HG02970 (cell line): ENCODE results near the gene AUP1.
A peak's percentile ranks its signal among the peaks of the same experiment; 100 is the strongest.
"Not testable (repeated sequence)": the region's sequence is repeated elsewhere in the genome, so short reads cannot be mapped to it uniquely, and the experiment has no call there.

Experiments used
- ATAC-seq: cut with Tn5 transposase; IDR thresholded peaks from one replicate; pipeline ENCODE4 v1.9.1; 2021; ENCODE audit warnings: mild to moderate bottlenecking, moderate library complexity, moderate number of reproducible peaks; ENCODE audit not compliant: unreplicated experiment, low FRiP score

The AUP1 gene, protein sequence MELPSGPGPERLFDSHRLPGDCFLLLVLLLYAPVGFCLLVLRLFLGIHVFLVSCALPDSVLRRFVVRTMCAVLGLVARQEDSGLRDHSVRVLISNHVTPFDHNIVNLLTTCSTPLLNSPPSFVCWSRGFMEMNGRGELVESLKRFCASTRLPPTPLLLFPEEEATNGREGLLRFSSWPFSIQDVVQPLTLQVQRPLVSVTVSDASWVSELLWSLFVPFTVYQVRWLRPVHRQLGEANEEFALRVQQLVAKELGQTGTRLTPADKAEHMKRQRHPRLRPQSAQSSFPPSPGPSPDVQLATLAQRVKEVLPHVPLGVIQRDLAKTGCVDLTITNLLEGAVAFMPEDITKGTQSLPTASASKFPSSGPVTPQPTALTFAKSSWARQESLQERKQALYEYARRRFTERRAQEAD

DNA sequence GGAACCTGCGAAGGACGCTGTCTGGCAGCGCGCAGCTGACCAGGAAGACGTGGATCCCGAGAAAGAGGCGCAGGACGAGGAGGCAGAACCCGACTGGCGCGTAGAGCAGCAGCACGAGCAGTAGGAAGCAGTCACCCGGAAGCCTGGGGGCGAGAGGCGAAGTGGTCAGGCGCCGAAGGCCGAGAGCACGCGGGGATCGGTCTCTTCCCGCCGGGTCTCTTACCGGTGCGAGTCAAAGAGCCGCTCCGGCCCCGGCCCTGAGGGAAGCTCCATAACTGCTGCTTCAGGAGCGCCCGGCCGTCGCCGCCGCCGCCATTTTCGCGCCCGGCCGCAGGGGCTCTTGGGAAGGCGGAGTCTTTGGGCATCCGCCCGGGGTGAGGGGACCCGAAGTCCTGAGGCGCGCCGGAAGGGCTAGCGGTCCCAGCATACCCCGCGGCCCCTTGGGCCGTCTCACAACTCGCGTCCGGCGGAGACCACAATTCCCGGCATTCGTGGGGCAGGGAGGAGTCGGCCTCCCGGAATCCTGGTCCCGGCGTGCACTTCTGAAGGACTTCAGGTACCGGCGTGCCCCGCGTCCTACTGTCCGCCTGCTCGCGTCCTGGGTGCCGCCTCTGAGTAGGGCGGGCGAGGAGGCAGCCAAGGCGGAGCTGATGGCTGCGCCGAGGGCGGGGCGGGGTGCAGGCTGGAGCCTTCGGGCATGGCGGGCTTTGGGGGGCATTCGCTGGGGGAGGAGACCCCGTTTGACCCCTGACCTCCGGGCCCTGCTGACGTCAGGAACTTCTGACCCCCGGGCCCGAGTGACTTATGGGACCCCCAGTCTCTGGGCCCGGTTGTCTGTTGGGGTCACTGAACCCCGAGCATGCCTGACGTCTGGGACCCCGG, at the start of gene AUP1, which contains the start of gene HTRA2:
Gene AUP1, minus strand, starts transcription at position 350 of the 882 bp plus-strand sequence. Its CDS starts 77 bp downstream, at position 273.
Gene HTRA2, plus strand, starts transcription at position 577 of the 882 bp plus-strand sequence. Its CDS starts 74 bp downstream, at position 651.
- peak; percentile 80 for ATAC-seq

DNA sequence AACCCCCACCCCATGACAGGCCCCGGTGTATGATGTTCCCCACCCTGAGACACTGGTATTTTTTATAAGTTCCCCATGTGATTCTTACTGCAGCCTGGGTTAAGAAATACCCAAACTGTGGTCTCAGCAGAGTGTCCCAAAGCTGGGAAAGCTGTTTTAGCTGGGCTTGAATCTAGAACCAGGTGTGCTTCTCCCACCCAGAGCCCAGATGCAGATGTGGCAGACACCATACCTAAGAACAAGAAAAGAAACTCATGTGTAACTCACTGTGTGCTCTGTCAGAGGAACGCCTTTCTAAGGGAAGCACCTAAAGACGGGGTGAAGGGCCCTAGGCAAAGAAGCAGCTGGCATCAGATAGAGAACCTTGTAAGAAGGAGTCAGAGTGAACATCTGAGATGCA, 48.9 kb upstream of the AUP1 start:
- no peak for ATAC-seq

DNA sequence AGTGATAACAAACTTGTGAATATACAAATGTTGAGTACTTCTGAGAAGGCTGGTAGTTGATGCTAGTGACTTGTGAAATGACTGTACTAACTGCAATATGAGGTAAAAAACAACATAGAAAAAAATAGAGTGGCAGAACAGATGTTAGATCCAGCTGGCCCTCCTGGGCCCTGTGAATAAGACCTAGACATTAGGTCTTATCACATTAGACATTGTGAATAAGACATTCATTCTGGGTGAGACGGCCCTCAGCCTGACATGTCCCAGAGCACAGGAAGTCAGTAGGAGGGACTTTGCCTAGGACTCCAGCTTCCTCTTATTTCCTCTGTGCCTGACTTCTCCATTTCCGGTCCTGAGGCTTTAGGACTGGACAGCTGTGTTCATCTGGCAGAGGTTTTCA, 47.9 kb upstream of the AUP1 start:
- no peak for ATAC-seq

DNA sequence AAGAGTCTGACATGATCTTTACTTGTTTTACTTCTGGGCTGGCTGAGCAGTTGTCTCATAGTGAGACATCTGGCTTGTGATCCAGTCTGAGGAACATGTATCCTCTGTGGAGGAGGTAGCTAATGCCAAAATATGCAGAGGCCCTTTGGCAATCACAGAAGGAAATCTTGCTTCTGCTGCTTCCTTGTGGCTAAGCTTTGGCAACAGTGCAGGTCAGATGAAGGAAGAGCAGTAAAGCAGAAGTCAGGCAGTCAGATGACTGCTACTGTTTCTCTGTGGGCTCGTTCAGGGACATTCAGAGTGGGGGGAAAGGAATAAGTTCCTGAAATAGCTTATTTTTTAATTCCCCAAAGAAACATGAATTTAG, 47.3 kb upstream of the AUP1 start:
- ATAC-seq = no peak

DNA sequence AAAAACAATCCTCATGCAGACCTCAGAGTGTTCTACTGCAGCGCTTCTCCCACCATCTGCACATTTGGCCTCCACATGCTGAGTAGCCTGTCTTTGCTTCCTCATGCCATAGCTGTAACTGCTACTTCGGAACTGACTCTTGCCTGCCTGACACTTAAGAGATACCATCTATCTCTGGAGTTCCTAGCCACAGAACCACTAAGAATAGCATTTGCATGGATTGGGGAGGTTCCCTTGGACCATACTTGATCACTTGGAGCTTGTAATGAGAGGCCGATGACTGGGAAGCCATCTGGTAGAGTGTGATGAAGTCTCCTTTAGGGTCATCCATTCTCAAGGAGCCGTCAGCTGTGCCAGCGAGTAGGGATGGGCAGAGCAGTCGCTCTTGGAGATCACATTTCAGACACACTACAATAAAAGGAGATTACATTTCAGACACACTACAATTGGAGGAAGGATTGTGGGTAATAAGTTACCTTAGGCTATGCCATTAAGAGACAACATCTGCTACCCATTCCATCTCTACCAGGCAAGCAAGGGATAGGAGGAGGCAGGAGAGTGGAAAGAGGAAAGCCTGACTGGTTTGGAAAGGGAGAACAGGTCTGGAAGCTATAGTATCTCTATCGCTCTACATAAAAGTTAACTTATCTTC, 46.8 kb upstream of the AUP1 start:
- ATAC-seq = no peak

DNA sequence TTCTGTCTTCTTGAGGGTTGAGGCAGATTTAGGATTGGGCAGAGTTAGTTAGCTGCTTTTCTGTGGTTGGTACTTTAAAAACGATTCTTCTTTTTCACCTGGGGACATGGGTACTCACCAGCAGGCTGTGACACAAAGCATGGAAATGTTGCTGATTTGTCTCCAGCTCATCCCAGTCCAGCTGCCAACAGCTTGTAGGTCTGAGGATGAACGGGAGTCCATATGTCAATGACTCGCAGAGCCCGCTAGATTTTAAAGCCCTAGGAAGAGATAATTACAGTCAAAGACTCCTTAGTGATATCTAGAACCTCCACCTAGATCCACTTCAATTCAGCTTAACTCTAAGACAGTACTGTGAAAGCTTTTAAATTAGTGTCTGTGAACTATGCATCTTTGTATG, 45.8 kb upstream of the AUP1 start:
- no peak for ATAC-seq

DNA sequence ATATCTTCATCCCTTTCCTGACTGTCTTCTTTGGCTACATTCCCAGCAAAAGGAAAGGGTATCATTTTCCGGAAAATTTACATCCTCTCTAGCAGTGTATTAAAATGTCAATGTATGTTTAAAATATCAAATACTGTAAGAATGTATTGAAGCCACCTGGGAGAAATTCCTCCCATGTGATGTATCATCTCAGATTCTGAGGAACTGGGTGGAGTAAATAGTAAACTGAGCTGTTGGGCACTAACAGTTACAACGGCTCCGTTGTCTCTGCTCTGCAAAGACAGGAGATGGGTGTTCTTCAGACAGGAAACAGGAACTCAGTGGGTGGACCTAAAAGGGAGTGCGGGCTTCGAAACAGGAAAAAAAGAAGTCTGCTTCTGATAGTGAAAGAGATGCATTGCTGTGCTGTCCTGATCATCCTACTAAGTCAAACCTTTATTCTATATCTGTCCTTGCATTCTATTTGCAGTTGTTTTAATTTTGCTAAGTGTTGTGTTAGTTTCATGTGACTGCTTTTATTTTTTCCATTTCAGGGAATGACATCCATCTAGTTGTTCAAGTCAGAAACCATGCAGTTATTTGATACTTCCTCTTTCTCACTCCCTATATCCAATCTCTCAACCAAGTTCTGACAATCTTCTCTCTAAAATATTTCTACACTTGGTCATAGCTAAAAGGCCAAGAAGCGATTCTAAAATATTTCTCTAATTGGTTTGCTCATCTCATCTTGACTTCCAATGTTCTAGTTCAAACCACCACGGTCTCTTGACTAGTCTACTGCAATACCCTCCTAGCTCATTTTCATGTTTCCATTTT, 44.4 kb upstream of the AUP1 start:
- no peak for ATAC-seq

DNA sequence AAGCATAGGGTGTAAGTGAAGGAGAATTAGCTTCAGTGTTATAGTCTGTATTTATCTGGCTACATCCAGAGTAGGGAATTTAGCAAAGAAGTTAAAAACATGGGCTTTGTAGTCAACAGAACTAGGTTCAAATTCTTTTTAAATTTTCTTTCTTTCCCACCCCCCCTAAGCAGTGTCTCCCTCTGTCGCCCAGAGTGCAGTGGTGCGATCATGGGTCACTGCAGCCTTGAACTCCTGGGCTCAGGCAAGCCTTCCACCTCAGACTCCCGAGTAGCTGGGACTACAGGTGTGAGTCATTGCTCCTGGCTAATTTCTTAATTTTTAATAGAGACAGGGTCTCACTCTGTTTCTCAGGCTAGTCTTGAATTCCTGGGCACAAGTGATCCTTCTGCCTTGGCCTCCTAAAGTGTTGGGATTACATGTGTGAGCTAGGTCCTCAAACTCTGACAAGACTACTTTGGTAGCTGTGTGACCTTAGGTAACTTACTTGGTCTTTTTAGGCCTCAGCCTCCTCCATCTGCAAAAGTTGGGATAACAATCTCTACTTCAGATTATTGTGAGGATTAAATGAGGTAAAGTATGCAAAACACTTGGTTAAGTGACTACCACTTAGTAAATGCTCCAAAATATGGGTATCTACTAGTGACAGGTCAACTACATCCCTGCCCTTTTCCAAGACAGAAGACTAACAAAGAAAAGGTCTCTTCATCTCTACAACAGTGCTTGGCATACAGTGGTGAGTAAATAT, 42.8 kb upstream of the AUP1 start:
- ATAC-seq = no peak

DNA sequence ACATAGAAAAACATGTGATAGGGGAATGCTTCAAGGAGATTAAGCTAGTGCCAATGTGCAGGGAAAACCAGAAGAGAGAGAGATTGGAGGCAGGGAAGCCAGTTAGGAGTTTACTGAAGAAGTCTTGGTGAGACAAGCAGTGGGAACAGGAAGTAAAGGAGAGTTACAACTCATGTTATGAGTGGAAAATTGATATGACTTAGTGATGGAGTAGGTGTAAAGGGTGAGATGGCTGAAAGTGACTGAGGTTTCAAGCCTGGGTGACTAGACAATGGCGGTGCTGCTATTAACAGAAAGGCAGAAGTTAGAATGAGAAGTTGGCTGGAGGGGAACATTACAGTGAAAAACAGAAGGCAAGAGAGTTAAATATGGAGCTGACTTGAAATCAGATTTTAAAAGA, 41.6 kb upstream of the AUP1 start:
- no peak for ATAC-seq

DNA sequence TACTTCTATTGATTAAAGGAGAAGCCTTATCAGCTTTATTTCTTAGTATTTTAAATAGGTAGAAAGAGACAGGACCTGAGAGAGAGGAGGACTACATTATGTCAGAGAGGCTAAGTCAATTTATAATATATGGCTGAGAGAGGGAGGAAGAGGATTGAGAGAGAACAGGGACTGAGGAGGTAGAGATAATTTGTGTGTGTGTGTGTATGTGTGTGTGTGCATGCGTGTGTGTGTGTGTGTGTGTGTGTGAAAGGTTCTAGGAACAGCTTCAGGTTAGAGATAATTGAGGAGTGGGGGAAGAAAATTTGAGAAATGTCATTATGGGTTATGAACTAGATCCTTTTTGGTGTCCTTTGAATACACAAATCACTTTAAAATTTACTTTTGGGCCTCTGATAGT, 40.2 kb upstream of the AUP1 start:
- no peak for ATAC-seq

DNA sequence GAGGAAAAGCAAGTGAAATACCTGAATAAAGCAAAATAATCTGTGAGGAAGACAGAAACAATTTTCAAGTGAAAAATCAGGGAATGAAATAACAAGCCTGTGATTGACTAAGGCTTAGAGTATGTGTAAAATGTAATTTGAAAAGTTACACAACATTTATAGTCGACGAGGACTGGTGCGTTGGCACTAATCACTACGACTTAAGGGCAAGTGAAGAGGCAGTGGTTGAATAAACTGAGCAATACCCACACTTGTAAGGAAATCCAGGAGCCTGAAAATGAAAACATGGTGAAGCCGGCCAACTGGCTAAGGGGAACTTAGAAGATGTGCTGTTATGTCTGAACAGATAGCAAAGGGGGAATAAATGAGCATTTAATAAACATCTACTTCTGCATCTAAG, 38.4 kb upstream of the AUP1 start:
- no peak for ATAC-seq

DNA sequence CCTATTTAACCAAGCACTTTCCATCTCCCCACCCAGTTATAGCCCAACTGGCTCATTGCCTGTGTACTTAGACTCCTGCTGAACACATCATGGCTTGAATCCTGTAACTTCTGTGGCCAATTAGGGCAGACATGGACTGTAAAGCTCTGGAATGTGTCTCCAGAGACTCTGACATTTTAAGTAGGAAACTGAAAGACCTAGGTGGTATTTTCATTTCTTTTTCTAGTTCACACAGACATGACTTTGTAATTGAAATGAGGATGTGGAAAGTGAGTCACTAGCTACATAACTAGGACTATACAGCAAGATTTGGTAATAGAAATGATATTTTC, 37.2 kb upstream of the AUP1 start:
- ATAC-seq = no peak

DNA sequence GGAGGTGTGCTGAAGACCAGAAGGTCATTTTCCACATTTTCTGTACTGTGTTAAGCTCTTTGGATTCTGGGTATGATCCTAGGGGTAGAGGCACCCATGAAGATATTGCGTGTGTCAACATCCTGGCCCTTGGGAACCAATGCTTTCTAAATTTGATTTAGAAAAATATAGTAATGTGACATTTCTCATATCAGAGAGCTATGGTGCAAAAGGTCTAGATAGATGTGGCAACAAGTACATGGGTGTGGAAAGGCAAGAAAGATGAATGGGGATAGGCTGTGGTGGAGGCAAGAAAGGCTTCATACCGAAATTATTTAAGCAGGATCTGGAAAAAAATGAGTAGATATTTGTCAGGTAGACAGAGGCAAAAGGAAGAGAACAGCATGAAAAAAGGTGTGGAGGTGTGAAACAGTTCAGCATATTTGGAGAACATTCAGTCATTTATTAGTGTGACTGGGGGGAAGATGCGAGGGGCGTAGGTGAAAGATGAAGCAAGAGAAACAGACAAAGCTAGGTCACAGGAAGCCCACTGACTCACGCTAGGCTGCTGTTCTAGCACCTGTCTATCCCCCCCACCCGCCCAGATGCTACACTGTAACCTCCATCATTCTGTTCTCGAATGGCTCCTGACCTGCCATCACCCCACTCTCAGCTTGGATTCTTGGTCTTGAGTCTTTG, 36.7 kb upstream of the AUP1 start:
- ATAC-seq = no peak

DNA sequence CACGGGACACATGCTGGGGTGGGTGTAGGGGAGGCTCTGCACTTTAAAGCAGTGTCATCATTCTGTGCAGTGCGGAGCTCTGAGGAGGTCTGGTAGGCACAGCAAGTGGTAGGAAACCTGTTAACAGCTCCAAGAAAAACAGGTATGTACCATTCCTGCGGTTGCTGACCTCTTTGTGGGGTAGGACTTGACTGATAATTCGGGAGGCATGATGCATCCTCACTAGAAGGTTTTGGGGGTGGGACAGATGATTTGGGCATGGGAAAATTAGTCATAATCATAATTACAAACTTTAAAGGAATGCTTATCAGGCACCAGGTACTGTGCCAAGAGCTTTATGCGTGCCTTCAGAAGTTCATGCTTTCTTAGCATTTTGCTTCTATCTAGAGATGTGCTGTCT, 34.7 kb upstream of the AUP1 start:
- no peak for ATAC-seq

DNA sequence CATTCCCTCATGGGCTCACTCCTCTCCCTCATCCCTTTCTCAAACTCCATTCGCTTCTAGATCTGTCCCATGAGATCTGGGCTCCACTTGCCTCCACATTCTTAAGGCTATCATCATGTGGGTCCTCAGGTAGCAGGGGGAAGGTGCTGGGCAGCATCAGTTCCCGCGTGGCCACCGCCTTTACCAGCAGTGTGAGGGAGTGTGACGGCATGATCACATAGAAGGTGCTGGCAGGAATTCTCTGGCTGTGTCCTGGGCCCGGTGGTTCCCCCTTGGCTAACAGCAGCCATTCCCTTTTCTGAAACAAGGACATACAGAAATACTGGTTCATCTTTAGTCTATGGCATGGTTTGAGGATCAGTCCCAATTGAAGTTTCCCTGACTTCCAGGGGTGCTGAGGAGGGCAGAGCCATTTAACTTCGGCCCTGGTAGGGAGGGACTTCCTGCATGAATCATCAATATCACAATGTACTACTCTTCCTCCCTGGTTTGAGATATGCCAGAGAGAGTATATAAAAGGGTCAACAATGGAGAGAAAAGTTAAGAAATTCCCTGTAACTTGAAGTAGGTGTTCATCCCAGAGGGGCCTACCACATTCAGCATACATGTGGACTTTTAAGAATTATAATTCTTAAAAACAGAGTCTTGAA, 32.7 kb upstream of the AUP1 start:
- no peak for ATAC-seq

DNA sequence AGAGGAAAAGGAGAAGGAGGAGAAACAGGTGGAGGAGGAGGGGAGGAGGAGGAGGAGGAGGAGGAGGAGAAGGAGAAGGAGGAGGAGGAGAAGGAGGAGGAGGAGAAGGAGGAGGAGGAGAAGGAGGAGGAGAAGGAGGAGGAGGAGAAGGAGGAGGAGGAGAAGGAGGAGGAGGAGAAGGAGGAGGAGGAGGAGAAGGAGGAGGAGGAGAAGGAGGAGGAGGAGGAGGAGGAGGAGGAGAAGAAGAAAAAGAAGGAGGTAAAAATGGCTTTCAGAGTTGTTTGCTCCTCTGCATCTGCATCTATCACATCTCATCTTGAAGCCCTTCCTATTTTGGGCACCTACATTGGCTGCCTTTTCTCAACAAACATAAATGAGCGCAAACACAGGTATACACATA, 31.5 kb upstream of the AUP1 start:
- ATAC-seq = not testable (repeated sequence)

DNA sequence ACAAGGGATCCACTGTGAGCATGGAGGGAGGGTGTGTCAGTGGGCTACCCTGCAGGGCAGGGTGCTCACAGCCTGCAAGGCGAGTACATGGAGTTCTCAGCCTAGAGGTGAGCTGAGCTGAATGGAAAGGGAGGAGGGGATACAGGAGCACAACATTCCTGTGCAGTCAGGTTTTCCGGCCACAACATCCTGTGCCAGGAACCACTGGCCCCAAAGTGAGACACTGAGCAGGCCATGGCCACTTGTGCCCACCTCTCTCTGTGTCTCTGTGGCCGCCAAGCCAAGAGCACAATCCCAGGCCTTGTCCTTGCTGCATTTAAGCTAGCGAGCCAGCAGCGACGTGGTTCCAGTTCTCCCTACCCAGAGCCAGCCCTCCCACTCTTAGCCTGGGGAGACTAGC, 31.1 kb upstream of the AUP1 start:
- no peak for ATAC-seq

DNA sequence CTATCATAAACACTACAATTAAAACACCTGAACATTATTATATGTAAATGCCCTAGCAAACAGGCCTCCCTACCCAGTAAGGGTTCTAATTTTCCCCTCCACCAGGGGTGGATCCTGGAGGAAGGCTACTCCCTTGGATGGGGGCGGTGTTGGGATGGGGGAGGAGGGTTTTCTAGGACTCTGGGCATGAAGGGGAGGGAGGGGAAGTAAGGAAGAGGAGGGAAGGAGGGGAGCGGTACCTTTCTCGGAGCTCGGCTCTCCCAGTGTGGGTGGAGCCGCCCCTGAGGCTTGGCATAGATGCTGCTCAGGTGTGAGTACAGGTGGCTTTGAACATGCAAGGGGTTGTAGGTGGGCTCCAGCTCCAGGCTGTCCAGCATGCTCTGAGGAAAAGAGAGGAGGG, 30.4 kb upstream of the AUP1 start:
- no peak for ATAC-seq
